HG03097 (cell line): Measurements from ENCODE around the gene CCL23.
"Not testable (repeated sequence)": the region's sequence is repeated elsewhere in the genome, so short reads cannot be mapped to it uniquely, and the experiment has no call there.

Source experiments
- ATAC-seq: cut with Tn5 transposase; IDR thresholded peaks from one replicate; pipeline ENCODE4 v1.9.1; 2021; ENCODE audit not compliant: unreplicated experiment, low FRiP score

Gene CCL23, protein sequence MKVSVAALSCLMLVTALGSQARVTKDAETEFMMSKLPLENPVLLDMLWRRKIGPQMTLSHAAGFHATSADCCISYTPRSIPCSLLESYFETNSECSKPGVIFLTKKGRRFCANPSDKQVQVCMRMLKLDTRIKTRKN

GRCh38 chr17:36017799-36018198 is at the start of gene CCL23:
TSS of gene CCL23 (minus strand) at chr17:36017972. CDS start at chr17:36017897, 75 bp downstream.
- no peak for ATAC-seq

DNA sequence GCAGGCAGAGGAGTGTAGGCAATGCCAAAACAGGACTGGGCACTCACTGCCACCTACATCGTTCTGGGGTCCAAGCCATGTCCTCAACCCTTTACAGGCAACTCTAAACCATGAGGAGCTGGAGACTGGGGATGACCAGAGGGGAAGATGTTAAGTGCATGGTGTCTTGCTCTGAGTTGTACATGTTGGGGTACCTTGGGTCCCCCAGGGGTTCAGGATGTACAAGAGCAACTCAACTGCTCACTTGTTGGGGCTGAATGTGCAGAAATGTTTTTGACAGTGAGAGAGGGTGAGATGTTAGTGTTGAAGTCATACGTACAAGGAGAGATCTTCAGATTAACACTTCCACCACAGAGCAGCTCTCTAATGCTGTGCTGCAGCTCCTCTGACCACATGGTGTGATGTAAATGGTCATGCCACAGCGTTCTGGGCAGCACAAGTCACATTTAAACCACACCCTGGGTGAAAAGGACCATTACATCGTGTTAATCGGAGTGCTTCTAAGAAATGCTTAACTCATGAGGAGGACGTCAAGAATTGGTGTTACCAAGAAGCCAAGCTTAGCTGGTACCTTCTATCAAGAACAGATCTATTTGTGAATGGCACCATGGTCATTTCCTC is 48.7 kb upstream of the CCL23 start:
- no peak for ATAC-seq

GRCh38 chr17:36063786-36064541 is 46.2 kb upstream of the CCL23 start, which contains the start of gene CCL18:
TSS of gene CCL18 (plus strand) at chr17:36064272. CDS start at chr17:36064343, 71 bp downstream.
- ATAC-seq = no peak

GRCh38 chr17:36060816-36061215 is 43.0 kb upstream of the CCL23 start:
- no peak for ATAC-seq

DNA sequence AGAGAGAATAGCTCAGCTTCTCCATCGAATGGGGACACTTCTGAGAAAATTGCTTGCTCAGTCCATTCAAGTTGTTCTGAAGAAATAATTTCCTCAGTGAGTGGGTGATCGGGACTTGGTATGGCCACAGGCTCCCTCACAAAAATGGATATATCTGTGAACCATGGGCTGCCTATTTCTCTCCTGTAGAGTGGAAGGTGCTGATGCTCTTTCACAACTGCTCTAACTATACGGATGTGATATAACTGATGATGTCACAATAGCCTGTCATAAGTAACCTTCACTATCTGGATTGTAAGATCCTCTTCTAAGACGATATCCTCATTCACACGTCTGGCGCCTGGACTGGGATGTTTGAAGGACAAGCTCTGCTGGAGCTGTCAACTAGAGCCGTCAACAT is 41.6 kb upstream of the CCL23 start:
- ATAC-seq = no peak

DNA sequence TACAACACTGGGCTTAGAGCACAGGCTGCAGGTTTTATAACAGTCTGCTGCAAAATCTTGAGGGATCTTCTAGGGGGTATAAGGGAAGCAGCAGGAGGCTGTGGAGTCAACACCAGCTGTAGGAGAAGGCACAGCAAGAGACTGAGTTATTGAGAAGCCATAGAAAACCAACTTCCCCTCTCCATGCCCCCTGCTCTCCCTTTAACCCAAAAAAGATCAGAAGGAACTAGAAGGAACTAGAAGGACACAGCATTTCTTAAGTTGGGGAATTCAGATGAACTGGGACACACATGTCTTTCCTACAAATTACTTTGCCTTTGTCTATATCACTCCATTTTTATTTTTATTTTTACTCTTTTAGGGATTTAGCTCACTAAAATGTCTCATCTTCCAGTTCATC is 40.1 kb upstream of the CCL23 start:
- no peak for ATAC-seq

DNA sequence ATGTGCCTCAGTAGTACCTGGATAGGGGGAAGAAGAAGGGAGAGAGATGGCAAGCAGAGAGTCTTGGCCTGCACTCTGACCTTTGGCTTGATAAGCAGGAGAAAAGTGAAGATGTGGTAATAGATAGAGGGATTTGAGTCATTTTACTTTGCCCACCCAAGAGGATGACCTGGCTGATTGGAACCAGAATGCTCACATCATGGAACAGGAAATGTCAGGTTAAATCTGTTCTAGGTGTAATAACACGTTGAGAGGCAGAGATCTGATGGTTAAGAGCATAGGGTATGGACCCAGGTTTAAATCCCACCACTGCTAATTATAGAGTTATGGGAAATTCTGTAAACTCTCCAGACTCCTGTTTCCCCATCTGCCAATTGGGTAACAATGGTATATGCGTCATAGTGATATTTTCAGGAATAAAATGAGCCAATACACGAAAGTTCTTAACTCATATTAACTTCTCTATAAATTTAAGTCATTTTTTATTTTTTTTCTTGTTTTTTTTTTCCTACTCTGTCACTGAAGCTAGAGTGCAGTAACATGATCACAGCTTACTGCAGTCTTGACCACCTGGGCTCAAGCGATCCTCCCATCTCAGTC is 38.2 kb upstream of the CCL23 start:
- ATAC-seq = no peak

DNA sequence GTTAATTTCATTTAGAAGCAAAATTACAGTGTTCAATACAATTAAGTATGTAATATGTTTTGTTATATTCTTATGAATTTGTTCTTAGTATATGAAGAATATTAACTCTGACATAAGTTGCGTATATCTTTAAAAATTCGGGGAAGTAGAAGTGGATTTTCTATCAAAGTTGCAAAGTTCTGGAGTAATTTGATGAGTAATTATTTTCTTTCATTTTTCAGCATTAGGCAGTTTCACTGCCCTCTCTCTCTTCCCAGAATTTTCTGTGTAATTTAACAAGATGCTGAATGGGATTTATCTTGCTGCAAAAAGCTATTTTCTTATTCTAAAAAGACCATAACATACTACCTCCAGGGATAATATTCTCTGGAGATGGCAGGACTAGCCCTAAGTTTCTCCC is 37.4 kb upstream of the CCL23 start:
- ATAC-seq = no peak

DNA sequence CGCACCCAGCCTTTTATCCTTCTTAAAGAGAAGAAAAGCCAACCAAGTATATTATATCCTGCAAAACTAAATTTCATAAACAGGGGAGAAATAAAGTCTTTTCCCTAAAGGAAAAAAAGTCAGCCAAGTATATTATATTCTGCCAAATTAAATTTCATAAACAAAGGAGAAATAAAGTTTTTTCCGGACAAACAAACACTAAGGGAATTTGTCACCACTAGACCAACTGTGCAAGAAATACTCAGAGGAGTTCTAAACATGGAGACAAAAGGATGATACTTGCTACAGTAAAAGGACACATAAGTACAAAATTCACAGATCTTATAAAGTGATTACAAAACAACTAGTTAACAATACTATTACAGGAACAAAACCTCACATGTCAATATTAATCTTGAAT is 31.9 kb upstream of the CCL23 start:
- ATAC-seq = no peak

GRCh38 chr17:36048066-36048465 is 30.3 kb upstream of the CCL23 start:
- ATAC-seq = no peak

GRCh38 chr17:36036235-36036634 is 18.5 kb upstream of the CCL23 start:
- no peak for ATAC-seq

DNA sequence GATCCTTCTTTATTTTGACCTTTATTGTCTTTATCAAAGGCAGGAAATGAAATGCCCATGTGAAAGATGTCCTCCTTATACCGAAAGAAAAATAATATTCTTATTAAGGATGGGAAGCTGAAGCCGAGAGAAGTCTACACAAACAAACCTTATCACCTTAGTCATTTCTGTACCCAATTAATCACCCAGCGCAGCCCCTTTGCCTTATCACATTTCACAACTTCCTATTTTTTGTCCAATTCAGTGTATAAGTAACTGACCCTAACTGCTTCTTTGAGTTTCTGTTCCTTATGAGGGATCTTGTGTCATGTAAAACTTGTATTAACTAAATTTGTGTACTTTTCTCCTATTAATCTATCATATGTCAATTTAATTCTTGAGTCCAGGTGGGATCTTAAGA is 16.4 kb upstream of the CCL23 start:
- no peak for ATAC-seq

DNA sequence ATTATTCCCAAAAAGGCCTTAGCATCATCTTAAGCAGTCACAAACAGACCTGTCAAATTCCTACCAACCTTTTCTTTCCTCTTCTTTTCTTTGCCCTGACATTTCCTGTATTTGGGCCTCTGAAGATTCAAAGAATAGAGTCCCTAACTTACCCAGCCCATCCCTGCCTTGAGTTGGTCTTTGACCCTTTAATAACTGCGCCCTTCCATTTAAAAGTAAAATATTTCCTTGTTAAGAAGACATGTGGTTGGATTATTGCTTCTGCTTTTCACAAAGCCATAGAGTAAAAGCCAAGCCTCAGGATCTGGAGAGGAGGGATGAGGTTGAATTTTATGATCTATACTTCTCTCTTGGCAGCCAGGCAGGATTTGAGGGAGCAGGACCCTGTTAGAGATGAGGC is 13.2 kb upstream of the CCL23 start:
- no peak for ATAC-seq

GRCh38 chr17:36027761-36028160 is 10.0 kb upstream of the CCL23 start:
- ATAC-seq = no peak

DNA sequence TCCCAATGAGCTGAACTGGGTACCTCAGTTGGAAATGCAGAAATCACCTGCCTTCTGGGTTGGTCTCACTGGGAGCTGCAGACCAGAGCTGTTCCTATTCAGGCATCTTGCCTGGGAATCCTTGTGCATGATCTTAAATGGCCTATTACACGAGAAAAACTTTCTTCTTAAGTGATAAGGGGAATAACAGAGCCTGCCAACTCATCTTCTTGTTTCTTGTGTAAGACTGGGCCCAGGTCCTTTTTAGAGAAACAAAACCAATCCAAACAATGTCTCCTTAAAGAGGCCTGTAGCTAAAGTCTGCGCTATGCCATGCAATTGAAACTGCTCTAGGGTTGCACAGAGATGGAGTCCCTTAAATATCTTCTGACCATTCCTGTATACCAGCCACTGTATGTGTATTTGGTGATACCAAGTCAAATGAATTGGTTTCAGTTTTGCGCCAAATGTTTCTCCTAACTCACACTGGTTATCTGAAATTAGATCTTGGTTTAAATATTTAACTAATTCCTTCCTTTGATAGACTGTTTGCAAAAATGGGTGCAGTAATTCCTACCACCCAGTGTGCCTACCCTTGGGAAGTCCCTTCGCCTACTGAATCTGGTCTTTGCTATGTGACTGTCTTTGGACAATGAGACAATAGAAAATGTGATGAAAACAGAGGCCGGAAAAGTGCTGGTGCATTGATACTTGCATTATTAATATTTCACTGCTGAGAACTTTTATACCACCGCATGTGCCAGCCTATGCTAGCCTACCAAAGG is 6.5 kb upstream of the CCL23 start:
- ATAC-seq = no peak

GRCh38 chr17:36019423-36019822 is 1.7 kb upstream of the CCL23 start:
- ATAC-seq = no peak

DNA sequence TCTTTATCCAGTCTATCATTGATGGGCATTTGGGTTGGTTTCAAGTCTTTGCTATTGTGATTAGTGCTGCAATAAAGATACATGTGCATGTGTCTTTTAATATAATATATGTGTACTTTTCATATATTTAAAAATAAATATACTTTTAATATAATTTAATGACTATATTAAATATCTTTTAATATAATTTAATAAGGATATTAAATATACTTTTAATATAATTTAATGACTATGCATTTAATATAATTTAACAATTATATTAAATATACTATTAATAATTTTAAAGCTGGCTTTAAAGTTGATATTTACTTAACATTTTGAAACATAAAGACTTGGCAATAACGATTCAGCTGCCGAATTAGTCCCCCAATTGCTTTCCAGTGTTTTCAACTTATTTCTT is 1.2 kb downstream of the CCL23 start:
- no peak for ATAC-seq

- ATAC-seq = not testable (repeated sequence)
These were observed 1.9 kb downstream of the CCL23 start for GRCh38 chr17:36015895-36016294.

DNA sequence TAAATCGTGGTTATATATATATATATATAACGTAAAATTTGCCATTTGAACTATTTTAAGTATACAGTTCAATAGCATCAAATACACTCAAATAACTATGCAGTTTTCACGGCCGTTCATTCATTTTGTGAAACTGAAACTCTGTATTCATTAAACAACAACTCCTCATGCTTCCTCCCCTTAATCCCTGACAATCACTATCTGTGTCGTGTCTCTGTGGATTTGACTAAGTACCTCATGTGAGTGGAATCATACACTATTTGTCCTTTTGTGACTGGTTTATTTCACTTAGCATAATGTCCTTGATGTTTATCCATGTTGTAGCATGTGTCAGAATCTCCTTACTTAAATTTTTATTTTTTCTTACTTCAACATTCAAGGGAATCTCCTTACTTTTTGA is 2.8 kb downstream of the CCL23 start:
- no peak for ATAC-seq

- ATAC-seq = no peak
These were observed 6.6 kb downstream of the CCL23 start for GRCh38 chr17:36011201-36011600.
